Vagina (tissue), 2 donors: Measurements from ENCODE around the gene FAAP20. TPM values are rescaled to one million over a fixed set of nuclear protein-coding genes. Genes with fewer than 3 reads are reported as not detected.

Source experiments
- DNase-seq, 2 donors: peaks; one replicate each; pipeline ENCODE4 v3.0.0-alpha.2; 2017; ENCODE audit errors: extremely low spot score in 2 of 2
- H3K27ac ChIP-seq: fragments of 200-600 bp; sonication (generic); one replicate; pipeline ENCODE4 v1.5.1; 2019
- H3K27me3 ChIP-seq: fragments of 200-600 bp; sonication (generic); one replicate; pipeline ENCODE4 v1.5.1; 2019
- H3K36me3 ChIP-seq, 2 donors: fragments of 200-600 bp; sonication (generic); one replicate each; pipeline ENCODE4 v1.5.1; 2017 to 2019
- H3K4me1 ChIP-seq: fragments of 200-600 bp; sonication (generic); one replicate; pipeline ENCODE4 v1.5.1; 2019
- H3K4me3 ChIP-seq, 2 donors: fragments of 200-600 bp; sonication (generic); 1 replicate in 1 of 2; 2 replicates in 1 of 2; pipeline ENCODE4 v1.5.1; 2016 to 2019
- H3K9me3 ChIP-seq: fragments of 200-600 bp; sonication (generic); one replicate; pipeline ENCODE4 v1.5.1; 2019
- CTCF ChIP-seq, 3 experiments: fragments of 450-650 bp in 2 of 3; fragments of 200-600 bp in 1 of 3; sonication (generic) in 1 of 3; IDR thresholded peaks; one replicate each; pipeline ENCODE4 v1.5.1; 2017 to 2019; ENCODE audit warnings: antibody characterized with exemption in 3 of 3, mild to moderate bottlenecking in 2 of 3, moderate library complexity in 2 of 3
- POLR2A ChIP-seq, 2 donors: fragments of 450-650 bp; IDR thresholded peaks; one replicate each; pipeline ENCODE4 v1.6.1; 2017; ENCODE audit warnings: antibody characterized with exemption in 2 of 2, mild to moderate bottlenecking in 2 of 2, moderate library complexity in 2 of 2
- POLR2AphosphoS5 ChIP-seq, 2 donors: sonication (generic); formaldehyde crosslinking; IDR thresholded peaks; one replicate each; pipeline ENCODE4 v1.9.0; 2017; ENCODE audit warnings: antibody characterized with exemption in 2 of 2, mild to moderate bottlenecking in 2 of 2, low read depth in 1 of 2; ENCODE audit not compliant: insufficient read depth in 1 of 2
- intact Hi-C: fragments of 100-400 bp; cut with DNase I; formaldehyde crosslinking; loops from one replicate; pipeline ENCODE4 v1.15.1; 2023
- total RNA-seq: library from RNA; depleted of rRNA; stranded (reverse); fragments of >200 nt; gene quantifications from one replicate; pipeline ENCODE4 v1.2.3, GENCODE V29; 2016

FAAP20 gene
- total RNA-seq, 1 donor from 2014 or later: 92.3 TPM

DNA sequence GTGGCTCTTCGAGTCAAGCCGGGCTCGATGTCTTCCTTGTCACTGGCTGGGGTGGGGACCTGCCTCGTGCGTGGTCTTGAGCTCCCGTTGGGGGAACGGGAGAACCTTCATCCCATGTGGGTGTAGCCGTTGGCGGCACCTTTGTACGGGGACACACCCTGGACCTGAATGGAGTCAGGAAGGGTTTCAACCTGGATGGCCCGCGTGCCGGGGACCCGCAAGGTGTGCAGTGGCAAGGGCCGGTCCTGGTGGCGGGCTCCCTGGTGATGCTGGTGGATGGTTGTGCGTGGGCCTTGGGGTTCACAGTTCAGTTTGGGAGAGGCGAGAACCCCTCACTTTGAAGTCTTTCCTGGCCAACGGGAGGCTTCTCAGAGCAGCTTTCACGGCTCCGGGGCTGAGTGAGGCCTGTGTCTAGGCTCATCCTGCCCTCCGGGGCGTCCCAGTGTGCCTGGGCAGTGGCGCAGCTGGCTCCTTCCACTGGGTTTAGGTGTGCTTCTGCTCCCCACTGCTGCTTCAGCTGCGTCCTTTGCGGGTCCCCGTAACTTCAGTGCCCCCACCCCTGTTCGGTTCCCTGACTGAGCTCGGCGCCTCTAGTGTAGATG is 44.9 kb upstream of the FAAP20 start:
- Histone ChIP-seq H3K9me3 (no peaks in the 10 kb centered on the region), H3K4me3 (peak overlapping the region in 1 of 2 donors; percentile 19), H3K4me1 (peaks cover 98% of the 10 kb centered on the region), H3K36me3 (peaks cover 0 to 5% of the 10 kb centered on the region in 2 donors), H3K27ac (peak overlapping the region; percentile 96), H3K27me3 (no peaks in the 10 kb centered on the region)
- no peak for TF ChIP-seq POLR2AphosphoS5 (IDR thresholded peaks at IDR 0.05; ENCODE audit: insufficient read depth in 1 of 2, low read depth in 1 of 2)
- TF ChIP-seq CTCF (IDR thresholded peaks at IDR 0.05): no peak
- TF ChIP-seq POLR2A (IDR thresholded peaks at IDR 0.05): no peak
- intact Hi-C loops: no loop called here
- no peak for DNase-seq

GRCh38 chr1:2239013-2239370 is 44.4 kb upstream of the FAAP20 start:
- H3K27me3 ChIP-seq: no peaks in the 10 kb centered on the region
- no peak for TF ChIP-seq POLR2A (IDR thresholded peaks at IDR 0.05)
- no peak for TF ChIP-seq CTCF (IDR thresholded peaks at IDR 0.05)
- no peak for TF ChIP-seq POLR2AphosphoS5 (IDR thresholded peaks at IDR 0.05; ENCODE audit: insufficient read depth in 1 of 2, low read depth in 1 of 2)
- peaks cover 100% of the 10 kb centered on the region for H3K4me1 ChIP-seq
- no peaks in the 10 kb centered on the region for H3K9me3 ChIP-seq
- intact Hi-C loops: no loop called here
- no peak overlapping the region for H3K4me3 ChIP-seq
- peak overlapping the region; percentile 96 for H3K27ac ChIP-seq
- H3K36me3 ChIP-seq: peaks cover 0 to 5% of the 10 kb centered on the region in 2 donors
- DNase-seq: no peak

DNA sequence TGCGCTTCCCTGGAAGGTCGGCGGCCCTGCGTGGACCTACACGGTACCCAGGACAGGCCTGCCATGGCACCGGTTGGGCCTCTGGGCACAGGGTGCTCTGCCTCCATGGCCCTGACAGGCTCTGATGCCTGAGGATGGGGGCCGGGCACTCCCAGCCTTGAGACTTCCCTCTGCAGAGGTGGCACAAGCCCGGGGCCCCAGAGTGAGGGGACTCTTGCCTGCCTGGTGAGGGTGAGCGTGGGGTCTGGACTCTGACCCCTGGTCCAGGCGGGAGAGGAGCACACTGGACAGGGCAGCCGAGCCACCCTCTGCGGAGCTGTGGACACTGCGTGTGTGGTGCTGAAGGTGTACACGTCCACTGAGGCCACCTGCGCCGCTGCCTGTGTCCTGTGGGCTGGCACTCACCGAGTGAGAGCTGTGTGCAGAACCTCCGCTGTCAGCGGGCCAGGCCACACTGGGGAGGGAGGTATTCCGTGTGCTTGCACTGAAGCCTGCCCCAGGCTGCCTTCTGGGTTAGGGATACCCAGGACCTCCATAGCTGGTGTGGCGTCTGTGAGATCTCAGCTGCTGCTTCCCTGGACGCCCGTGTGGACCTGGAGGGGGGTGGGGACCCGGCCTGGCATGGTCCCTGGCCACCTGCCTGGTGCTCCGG is 43.9 kb upstream of the FAAP20 start:
- Histone ChIP-seq H3K36me3 (peaks cover 0 to 5% of the 10 kb centered on the region in 2 donors), H3K4me1 (peaks cover 100% of the 10 kb centered on the region), H3K27ac (peak overlapping the region; percentile 96), H3K27me3 (no peaks in the 10 kb centered on the region), H3K4me3 (peak overlapping the region in 1 of 2 donors; percentile 1), H3K9me3 (no peaks in the 10 kb centered on the region)
- no peak for DNase-seq
- TF ChIP-seq CTCF (IDR thresholded peaks at IDR 0.05) (no peak), POLR2A (IDR thresholded peaks at IDR 0.05) (no peak), POLR2AphosphoS5 (IDR thresholded peaks at IDR 0.05; ENCODE audit: insufficient read depth in 1 of 2, low read depth in 1 of 2) (no peak)
- intact Hi-C loops: no loop called here

- TF ChIP-seq POLR2AphosphoS5 (IDR thresholded peaks at IDR 0.05; ENCODE audit: insufficient read depth in 1 of 2, low read depth in 1 of 2): no peak
- Histone ChIP-seq H3K27ac (peak overlapping the region; percentile 96), H3K9me3 (no peaks in the 10 kb centered on the region), H3K4me3 (peak overlapping the region in 1 of 2 donors; percentile 1), H3K27me3 (no peaks in the 10 kb centered on the region), H3K4me1 (peaks cover 100% of the 10 kb centered on the region), H3K36me3 (peaks cover 0 to 5% of the 10 kb centered on the region in 2 donors)
- intact Hi-C loops: no loop called here
- no peak for DNase-seq
Measured at GRCh38 chr1:2237773-2238172, 43.2 kb upstream of the FAAP20 start.

DNA sequence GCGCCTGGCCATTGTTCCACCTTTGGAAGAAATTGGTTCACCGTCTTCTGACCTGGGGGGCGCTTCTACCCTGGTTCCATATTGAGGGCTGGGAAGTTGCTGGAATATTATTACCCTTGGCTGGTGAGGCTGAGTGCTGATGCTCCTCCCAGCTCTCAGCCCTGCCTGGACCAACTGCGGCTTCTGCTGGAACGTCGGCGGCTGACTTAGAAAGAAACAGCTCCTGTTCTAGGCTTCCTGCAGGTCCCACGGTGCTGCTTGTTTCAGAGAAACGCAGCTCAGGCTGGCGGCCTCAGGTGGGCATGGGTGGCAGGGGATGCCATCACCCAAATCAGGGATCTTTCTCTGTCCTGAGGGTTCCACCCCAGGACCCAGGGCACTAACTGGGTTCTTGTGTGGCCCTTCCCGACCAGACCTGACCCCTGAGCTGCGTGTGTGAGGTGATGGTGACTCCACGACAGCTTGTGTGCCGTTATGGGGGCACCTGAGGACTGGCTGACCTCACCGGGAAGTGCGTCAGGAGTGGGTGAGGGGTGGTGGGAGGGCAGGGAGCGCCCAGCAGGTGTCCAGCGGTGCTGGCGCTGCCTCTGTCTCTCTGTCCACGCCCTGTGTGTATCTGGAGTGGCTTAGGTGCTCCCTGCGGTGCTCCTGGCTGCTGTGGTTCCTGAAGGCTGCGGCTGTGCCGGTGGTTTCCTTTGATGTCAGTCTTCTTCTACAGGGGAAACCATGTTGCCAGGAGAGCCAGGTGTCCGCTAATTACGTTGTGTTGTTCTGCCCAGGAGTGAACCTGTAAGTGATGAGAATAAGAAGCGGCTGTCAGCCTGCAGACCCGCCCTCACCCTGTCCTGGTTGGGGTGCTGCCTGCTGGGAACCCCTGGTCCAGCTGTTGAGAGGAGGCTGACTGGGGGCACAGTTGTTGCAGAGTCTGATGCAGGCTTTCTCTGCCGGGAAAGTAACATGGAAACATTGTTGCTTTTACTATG is 42.4 kb upstream of the FAAP20 start:
- Histone ChIP-seq H3K27ac (peak overlapping the region; percentile 96), H3K36me3 (peaks cover 0 to 5% of the 10 kb centered on the region in 2 donors), H3K4me1 (peaks cover 100% of the 10 kb centered on the region), H3K27me3 (no peaks in the 10 kb centered on the region), H3K4me3 (peak overlapping the region in 1 of 2 donors; percentile 14), H3K9me3 (no peaks in the 10 kb centered on the region)
- no peak for DNase-seq
- no peak for TF ChIP-seq POLR2AphosphoS5 (IDR thresholded peaks at IDR 0.05; ENCODE audit: insufficient read depth in 1 of 2, low read depth in 1 of 2)
- TF ChIP-seq CTCF (IDR thresholded peaks at IDR 0.05): no peak
- no peak for TF ChIP-seq POLR2A (IDR thresholded peaks at IDR 0.05)
- intact Hi-C loops: no loop called here
